NCI-H2029 treated with DMSO at 0.1 percent for 48 hours (cell line): ENCODE results near the gene TPCN1.

Source experiments
- DNase-seq: peaks from one replicate; lab custom pipeline; 2025; lab: John Stamatoyannopoulos, UW

TPCN1 gene

DNA sequence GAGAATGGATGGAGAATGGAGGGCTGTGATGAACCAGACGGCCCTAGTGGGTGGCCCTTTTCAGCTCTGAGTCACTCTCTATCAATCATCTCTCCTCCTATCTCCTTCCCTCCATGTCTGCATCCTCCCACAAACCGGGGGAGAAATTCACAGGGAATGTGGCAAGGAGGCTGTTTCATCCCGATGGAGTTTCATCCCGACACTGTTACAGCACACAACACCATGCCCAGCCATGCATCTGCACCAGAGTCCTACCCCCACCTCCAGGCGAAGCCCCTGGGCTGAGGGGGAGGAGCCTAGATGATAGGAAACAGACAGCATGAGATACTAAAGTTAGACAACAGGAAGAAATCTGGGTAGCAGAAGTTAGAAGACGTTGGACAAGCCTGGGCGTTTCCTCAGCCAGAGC, 92.9 kb downstream of the TPCN1 start:
- no peak for DNase-seq

DNA sequence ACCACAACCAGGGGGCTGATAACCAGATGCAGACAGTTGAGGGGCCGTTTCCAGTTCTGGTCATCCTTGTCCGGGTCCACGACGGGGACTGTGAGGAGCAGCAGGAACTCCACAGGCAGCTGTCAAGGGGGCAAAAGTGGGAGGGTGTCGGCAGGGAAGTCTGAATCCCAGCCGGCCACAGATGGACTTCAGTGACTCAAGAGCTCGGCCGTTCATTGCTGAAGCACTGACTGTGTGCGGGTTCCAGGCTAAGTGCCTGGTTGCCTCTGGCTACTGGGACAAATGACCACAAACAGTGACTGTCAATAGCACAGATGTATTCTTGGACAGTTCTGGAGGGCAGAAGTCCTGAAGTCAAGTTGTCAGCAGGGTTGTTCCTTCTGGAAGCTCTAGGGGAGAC, 94.1 kb downstream of the TPCN1 start:
- DNase-seq: no peak

DNA sequence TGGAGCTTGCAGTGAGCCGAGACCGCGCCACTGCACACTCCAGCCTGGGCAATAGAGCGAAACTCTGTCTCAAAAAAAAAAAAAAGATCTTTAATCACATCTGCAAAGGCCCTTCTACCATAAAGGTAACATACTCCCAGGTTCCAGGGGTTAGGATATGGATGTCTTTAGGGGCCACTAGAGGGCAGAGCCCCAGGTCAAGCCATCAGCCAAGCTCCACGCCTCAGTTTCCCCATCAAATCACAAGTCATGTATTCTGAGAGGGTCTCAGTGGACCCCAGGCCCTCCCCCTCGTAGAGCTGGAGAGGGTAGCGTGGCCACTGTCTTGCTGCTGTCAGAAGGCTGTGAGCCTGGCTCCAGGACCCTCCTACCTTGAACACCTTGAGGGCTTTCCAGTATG, 94.9 kb downstream of the TPCN1 start:
- no peak for DNase-seq

DNA sequence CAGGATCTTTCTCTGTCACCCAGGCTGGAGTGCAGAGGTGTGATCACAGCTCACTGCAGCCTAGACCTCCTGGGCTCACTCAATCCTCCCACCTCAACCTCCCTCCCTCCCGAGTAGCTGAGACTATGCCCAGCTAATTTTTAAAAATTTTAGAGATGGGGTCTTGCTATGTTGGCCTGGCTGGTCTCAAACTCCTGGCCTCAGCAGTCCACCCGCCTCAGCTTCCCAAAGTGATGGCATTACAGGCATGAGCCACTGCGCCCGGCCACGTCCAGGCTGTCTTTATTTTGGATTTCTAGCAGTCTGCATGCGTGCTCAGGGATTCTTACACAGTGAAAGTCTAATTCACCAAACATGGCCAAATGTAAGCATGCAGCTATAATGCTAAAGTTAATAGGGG, 95.9 kb downstream of the TPCN1 start:
- no peak for DNase-seq

DNA sequence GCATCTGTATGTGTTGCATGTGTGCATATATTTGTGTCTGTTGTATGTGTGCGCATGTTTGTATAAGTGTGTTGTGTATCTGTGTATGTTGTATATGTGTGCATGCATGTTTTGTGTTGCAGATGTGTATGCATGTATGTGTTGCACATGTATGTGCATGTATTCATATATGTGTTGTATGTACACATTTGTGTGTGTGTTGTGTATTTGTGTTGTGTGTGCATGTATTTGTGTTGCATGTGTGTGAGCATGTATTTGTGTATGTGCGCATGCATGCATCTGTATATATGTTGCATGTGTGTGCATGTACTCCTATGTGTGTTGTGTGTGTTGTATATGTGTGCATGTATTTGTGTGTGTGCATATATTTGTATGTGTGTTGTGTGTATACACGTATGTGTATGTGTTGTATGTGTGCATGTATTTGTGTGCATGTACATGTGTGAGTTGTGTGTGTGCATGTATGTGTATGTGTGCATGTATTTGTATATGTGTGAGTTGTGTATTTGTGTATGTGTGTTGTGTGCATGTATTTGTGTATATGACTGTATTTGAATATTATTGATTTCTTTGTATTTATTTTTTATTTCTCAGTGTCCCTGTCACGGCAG, 96.9 kb downstream of the TPCN1 start:
- no peak for DNase-seq

DNA sequence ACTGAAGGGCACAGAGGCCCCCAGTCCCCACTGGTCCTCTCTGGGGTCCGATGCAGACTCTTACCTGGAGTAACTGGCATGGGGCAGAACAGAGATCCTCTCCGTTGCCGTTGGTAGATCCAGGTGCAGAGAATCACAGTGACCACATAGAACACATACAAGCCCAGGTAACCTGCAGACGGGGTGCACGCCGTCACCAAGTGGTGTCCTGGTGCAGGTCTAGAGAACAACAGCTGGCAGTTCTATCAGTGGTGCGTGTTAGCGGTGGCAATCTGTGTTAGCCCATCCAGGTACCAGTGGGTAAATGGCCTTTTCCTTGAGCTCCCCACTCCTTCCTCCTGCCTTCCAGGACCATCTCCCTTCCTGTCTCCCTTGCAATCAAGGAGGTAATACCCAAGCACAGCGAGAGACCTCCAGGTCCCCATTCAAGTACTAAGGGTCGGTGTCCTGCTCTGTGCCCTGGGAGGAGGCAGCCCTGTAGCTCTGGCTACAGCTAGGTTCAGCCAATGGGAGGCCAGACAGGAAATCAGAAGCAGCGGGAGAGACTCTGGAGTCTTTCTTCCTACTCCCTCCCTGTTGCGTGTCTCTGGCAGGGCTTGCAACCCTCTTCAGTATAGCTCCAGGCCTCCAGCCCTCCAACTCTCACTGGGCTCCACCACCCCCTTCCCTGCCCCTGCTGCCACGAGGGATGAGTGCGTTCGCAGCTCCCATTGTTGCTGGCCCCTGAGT, 97.8 kb downstream of the TPCN1 start:
- no peak for DNase-seq

DNA sequence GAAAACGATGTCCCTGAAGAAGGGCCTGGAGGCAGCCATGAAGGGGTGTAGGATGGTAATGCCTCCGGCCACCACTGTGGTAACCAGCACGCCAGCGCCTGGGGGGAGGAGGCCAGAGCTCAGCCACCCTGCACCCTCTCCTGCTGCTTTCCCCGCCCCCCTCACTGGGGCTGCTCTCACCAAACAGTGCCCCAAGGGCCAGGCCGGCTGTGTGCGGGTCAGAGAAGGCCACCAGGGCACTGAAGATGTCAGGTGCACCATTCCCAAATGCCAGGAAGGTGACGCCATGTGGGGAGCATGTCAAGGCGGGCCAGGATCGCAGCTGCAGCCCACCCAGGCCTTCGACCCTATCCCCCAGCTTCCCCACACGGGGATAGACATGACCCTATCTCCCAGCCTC, 99.1 kb downstream of the TPCN1 start:
- DNase-seq: no peak

DNA sequence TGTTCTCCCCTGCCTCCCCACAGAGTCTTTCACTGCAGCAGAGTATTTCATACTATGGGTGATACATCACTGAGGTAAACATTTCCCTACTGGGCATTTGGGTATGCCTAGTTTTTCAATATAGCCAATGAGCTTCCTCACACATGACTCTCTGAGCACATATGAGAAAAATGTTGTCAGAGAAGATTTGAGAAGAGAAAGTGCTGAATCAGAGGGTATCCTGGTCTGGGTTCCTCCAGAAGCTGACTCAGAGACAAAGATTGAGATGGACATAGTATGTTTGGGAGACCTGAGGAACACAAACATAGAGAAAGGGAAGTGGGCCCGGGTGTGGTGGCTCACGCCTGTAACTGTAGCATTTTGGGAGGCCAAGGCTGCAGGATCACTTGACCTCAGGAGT, 101.1 kb downstream of the TPCN1 start:
- no peak for DNase-seq

DNA sequence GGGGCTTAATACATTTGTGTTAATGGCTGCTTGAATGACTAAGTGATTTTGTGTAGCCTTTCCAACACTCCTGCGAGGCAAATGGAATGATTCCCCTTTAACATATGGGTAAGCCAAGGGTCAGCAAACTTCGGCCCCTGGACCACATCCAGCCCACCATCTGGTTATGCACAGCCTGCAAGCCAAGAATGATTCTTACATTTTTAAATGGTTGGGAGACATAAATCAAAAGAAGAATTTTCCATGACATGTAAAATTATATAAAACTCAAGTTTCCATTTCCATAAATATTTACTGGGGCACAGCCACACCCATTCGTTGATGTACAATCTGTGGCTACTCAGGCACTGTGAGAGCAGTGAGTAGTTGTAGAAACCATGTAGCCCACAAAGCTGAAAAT, 104.7 kb downstream of the TPCN1 start:
- DNase-seq: no peak

DNA sequence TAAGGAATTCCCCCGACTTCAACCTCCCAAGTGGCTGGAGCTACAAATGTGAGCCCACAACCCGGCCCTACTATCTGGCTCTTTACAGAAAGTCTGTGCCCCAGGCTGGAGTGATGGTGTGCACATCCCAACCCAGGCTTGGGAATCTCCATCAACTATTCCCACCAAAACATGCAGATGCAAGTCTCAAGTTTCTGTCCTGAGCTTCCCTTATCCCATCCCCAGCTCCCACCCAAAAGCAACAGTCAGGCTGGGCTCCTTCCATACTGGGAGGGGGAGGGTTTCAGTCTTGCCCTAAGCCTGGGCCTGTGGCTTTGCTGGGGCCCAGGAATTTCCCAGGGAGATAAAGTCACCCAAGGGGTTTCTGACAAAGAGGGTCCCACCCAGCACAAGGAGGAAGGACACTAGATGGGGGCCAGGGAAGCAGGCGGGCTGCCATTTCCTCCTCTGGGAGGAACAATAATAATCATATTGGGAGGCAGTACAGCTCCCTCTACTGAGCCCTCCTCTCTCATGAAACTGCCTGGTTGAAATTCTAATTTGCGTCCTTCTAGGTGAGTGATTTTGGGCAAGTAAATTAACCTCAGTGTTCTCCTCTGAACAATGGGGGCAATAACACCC, 105.6 kb downstream of the TPCN1 start:
- no peak for DNase-seq

DNA sequence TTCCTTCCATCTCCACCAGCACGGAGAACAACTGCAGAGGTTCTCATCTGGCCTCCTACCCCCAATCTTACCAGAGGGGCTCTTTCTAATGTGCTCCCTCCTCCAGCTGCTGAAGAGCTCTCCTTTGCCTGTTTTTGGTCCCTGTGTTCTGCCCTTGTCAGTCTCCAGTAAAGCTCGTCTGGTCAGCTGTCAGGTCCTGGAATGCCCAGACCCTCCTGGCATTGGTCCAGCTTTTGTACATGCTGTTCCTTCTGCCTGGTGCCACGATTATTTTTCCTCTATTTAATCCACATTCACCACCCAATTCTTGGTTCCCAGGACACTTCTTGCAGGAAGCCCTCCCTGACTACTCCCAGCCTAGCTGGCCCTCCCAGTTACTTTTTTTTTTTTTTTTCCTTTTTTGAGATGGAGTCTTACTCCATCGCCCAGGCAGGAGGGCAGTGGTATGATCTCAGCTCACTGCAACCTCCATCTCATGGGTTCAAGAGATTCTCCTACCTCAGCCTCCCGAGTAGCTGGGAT, 107.2 kb downstream of the TPCN1 start:
- no peak for DNase-seq

DNA sequence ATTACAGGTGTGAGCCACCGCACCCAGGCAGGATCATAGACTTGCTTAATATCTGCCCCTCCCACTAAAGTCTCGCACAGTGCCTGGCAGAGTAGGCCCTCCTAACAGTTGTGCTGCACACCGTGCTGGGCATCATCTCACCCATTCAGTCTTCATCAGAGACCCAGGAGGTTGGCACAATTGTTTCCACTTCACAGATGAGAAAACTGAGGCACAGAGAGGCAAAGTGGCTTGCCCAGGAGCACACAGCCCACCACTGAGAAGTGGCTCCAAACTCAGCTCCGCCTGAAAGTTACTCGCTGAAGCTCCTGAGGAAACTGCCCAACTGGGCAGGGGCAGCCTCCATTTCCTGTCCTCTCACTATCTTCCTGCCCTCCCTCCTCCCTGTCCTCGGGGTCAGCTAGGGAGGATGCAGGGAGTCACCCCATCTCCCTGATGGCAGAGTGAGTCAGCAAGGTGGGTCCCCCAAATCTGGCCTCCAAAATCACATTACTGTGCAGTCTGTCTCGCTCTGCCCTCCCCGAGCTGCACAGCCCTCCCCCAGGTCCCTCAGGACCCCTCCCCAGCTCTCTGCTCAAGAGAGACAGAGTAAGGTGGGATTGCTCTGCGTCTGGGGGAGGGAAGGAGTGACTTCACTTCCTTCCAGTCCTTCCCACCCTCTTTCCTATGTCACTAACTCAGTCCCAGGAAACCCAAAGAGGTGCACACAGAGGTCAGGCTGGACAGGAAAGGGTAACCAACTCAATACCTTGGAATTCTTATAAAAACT, 107.9 kb downstream of the TPCN1 start:
- no peak for DNase-seq

DNA sequence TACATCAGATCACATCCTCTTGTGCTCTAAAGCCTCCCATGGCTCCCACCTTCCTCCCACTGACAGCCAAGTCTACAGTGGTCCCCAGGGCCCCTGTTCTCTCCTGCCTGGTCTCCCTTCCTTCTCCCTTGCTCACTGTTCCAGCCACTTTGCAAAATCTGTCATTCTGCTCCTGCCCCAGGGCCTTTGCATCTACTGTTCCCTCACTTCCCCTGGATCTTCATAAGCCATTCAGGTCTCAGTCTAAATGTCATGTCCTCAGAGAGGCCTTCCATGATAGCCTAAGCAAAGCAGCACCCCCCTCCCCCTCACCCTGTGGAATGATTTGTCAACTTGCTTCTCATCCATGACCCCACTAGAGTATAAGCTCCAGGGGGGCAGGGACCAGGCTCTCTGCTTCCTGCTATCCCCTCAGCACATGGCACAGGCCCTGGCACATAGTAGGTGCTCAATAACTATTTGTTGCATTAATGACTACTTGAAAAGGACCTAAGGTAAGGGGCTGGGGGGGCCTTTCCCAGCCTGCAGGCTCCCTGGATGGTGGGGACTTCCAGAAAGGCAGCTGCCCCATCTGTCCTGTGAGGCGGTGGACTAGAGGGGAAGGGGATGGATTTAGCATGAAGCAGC, 108.6 kb downstream of the TPCN1 start:
- DNase-seq: no peak

DNA sequence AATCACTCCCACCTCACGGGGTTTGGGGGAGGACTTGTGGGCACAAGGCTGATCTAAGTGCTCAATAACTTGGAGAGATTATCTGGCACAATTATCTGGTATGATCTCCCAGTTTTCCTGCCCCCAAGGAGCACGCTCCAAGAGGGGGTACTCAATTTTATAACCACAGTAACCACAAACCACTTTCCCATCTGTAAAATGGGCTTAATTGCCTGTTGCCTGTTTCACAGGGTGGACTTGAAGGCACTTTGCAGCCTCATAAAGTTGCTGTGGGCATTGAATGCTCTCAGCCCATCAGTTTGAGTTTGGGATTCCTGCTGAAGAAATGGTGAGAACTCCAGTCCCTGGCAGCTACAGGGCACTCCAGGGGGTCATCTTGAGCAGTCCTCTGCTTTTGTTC, 109.2 kb downstream of the TPCN1 start:
- no peak for DNase-seq

DNA sequence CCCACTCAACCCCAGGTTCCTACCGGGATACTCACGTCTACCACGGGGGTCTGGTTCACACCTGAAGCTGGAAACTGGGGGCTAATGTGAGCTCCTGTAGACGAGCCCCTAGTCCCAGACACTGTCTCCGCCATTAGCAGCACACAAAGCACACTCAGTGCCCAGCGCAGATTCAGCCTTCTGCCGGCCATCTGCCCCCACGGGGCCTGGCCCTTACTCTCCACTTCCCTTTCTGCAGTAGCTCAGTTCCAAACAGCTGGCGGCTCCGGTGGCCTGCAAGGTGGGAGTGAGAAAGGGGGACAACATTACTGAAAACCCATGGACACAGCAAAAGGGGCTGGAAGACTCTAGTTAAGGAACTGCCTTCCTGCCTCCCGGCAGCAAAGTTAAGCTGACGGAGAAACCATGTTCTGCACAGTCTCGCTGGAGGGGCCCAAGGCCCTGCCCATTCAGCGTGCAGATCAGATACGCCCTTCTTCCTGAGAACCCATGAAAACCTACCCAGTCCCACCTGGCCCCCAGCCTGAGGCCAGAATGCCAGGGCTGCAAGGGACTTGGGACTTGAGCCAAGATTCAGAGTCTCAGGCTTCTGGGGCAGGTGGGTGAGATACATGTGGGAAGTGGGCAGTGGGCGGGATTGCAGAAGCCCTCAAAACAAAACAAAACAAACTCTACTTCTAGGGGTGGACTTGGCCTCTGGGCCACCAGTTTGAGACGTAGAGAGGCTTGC, 111.6 kb downstream of the TPCN1 start:
- DNase-seq: no peak

DNA sequence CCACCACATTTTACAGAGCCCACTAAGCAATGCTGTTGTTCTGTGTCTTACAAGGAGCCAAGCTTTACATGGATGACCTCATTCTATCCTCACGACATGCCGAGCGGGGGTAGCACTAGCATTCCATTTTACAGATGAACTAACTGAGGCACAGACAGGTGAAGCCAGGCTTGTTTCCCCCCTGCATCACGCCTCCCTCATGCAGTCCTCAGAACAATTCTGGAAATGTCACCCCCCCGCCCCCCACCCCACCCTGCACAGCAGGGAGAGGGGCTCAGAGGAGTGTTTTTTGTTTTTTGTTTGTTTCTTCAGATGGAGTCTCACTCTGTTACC, 112.1 kb downstream of the TPCN1 start:
- no peak for DNase-seq

DNA sequence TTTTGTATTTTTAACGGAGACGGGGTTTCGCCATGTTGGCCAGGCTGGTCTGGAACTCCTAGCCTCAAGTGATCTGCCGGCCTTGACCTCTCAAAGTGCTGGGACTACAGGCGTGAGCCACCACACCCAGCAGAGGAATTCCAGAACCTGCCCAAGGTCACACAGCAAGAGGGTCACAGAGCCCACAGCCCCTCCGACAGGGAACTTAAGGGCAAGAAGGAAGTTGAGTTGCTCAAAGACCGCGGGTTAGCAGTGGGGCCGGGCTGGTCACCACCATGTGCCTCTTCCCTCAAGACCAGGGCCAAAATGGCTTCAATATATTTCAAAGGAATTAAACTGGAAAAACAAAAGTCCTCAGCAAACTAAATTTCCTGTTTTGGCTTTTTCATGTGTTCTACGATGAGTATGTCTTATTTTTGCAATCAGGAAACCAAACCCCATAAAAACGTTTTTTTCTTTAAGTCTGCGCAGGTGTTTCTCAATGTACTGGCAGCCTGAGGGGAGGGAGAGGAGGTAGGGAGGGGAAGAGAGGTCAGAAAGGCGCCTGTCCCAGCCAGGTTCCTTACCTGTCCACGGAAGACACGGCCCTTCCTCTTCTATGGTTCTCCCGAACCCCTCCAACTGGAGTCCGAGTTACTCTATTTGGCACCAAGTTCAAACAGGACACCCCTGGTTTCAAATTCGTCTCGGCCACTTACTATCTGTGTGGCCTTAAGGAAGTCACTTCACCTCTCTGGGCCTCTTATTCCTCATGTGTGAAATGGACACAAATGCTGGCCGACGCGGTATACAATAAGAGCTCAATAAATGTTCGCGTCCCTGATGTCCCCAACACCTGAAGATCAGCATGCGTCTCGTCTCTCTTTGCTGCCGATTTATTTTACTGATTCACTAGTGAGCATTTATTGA, 112.9 kb downstream of the TPCN1 start:
- DNase-seq: no peak

DNA sequence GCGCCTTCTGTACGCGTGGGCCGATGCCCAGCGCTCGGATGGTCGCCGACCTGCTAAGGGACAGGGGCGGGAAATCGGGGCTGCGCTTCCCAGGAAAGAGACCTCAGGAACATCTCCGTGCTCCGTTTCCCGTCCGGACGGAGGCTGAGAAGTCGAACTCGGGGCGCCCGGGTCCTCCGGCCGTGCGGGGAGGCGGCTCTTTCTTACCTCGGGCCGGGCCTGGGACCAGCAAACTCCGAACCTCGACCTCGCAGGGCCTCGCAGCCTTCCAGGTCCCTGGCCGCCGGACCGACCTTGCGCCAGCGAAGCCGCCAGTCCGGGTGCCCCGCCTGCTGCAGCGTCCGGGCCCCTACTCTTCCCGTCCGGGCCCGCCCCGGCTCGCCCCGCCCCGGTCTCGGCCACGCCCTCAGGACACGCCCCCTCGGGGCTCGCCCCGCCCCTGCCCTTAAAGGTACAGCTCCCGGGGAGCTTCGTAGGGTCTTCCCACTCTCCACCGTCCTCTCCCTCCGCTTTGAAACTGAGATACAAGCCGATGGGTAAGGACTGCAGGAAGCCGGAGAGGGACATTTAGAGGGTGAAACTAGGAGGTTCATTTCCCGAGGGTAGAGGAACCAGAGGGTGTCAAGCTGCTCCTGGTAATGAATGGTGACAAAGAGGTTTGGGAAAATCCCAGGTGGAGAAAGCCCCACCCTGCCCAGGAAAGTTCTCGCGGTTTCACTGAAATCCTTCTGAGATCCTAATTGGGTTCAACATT, 113.7 kb downstream of the TPCN1 start, which contains the start of gene SLC8B1:
SLC8B1 (minus strand) TSS at position 324 of the 754 bp plus-strand sequence. CDS start 2,231 bp downstream, outside the sequence.
- DNase-seq: peak; percentile 38

DNA sequence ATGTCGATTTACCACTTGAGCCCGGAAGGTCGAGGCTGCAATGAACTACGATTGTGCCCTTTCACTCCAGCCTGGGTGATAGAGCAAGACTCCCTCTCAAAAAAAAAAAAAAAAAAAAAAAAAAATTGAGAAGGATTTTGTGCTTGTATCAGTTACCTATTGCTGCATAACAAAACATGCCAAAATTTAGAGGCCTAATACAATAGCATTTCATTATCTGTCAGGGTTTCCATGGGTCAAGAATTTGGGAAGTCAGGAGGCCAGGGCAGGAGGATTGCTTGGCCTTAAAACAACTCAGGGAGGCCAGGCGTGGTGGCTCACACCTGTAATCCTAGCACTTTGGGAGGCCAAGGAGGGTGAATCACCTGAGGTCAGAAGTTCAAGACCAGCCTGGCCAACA, 118.3 kb downstream of the TPCN1 start:
- DNase-seq: no peak

DNA sequence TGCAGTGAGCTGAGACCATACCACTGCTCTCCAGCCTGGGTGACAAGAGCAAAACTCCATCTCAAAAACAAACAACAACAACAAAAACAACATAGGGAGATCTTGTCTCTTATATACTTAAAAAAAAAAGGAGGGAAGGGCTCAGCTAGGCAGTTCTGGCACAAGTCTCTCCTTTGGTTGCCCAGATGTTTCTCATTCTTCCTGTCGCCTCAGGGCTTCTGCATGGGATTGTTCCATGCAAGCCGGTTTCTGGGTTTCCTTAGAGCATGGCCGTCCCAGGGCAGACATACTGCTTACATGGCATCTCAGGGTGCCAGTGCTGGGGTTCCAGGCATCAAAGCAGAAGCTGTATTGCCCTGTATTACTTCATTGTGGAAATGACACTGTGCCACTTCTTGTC, 118.8 kb downstream of the TPCN1 start:
- DNase-seq: no peak
